ENCODE data around the gene NLN. TPM values are rescaled to one million over a fixed set of nuclear protein-coding genes. Genes with fewer than 3 reads are reported as not detected.

NLN gene
- total RNA-seq, 6 donors from 2014 or later = 4.2 to 20.8 (median 13.1) TPM

GRCh38 chr5:65718576-65719310 is 3.3 kb upstream of the NLN start:
- H3K4me3 ChIP-seq = no peak overlapping the region
- H3K4me1 ChIP-seq = peaks cover 4 to 16% (median 13%) of the 10 kb centered on the region in 4 donors
- H3K27me3 ChIP-seq = no peaks in the 10 kb centered on the region
- no peak for TF ChIP-seq CTCF (IDR thresholded peaks at IDR 0.05)
- TF ChIP-seq POLR2AphosphoS5 (IDR thresholded peaks at IDR 0.05) = no peak
- TF ChIP-seq POLR2A (IDR thresholded peaks at IDR 0.05) = no peak
- TF ChIP-seq EP300 (IDR thresholded peaks at IDR 0.05) = no peak
- ATAC-seq (ENCODE audit: low FRiP score in 2 of 2) (no peak), DNase-seq (no peak)
- peaks cover 0 to 11% (median 0%) of the 10 kb centered on the region in 4 donors for H3K36me3 ChIP-seq
- H3K9me3 ChIP-seq = no peaks in the 10 kb centered on the region
- H3K27ac ChIP-seq = peak overlapping the region in 1 of 4 donors; percentile 6

- 5 to 6% methylated on average over 13 to 19 of the region's 19 CpGs for WGBS, 2 donors
- peak overlapping the region; percentile 72 to 99 (median 98) for H3K4me3 ChIP-seq
- H3K27me3 ChIP-seq = no peaks in the 10 kb centered on the region
- peaks cover 0 to 11% (median 0%) of the 10 kb centered on the region in 4 donors for H3K36me3 ChIP-seq
- no peak for TF ChIP-seq POLR2AphosphoS5 (IDR thresholded peaks at IDR 0.05)
- peak in 1 of 4 donors; percentile 5 for TF ChIP-seq POLR2A (IDR thresholded peaks at IDR 0.05)
- H3K9me3 ChIP-seq = no peaks in the 10 kb centered on the region
- H3K27ac ChIP-seq = peak overlapping the region; percentile 75 to 92 (median 83)
- DNase-seq (peak in 1 of 2 donors; percentile 40), ATAC-seq (ENCODE audit: low FRiP score in 2 of 2) (peak; percentile 50 to 66)
- peaks cover 4 to 19% (median 15%) of the 10 kb centered on the region in 4 donors for H3K4me1 ChIP-seq
These were observed 820 bp upstream of the NLN start for GRCh38 chr5:65721050-65721719.

- peak in 1 of 2 donors; percentile 69 for ATAC-seq (ENCODE audit: low FRiP score in 2 of 2)
- Histone ChIP-seq H3K4me3 (peak overlapping the region; percentile 72 to 99 (median 98)), H3K36me3 (peaks cover 0 to 7% (median 0%) of the 10 kb centered on the region in 4 donors), H3K4me1 (peaks cover 4 to 19% (median 15%) of the 10 kb centered on the region in 4 donors), H3K27me3 (no peaks in the 10 kb centered on the region), H3K27ac (peak overlapping the region; percentile 71 to 92 (median 82)), H3K9me3 (no peaks in the 10 kb centered on the region)
- DNase-seq = no peak
- WGBS, 2 donors = 5 to 6% methylated on average over 22 to 28 of the region's 28 CpGs
- TF ChIP-seq POLR2AphosphoS5 (IDR thresholded peaks at IDR 0.05) (no peak), POLR2A (IDR thresholded peaks at IDR 0.05) (no peak), CTCF (IDR thresholded peaks at IDR 0.05) (no peak)
These were observed 784 bp downstream of the NLN start for GRCh38 chr5:65722575-65723403.

- DNase-seq = no peak
These were observed 5.6 kb downstream of the NLN start for GRCh38 chr5:65727491-65728156.

More at GRCh38 chr5:65727491-65728156, 5.6 kb downstream of the NLN start:
- Histone ChIP-seq H3K4me3 (no peak overlapping the region), H3K9me3 (no peaks in the 10 kb centered on the region), H3K27me3 (no peaks in the 10 kb centered on the region), H3K27ac (no peak overlapping the region), H3K4me1 (peaks cover 0 to 7% (median 6%) of the 10 kb centered on the region in 4 donors), H3K36me3 (no peaks in the 10 kb centered on the region)
- no peak for TF ChIP-seq POLR2A (IDR thresholded peaks at IDR 0.05)
- TF ChIP-seq POLR2AphosphoS5 (IDR thresholded peaks at IDR 0.05) = no peak
- no peak for TF ChIP-seq CTCF (IDR thresholded peaks at IDR 0.05)
- 71 to 81% methylated on average over 7 of the region's 7 CpGs for WGBS, 2 donors
- no peak for ATAC-seq (ENCODE audit: low FRiP score in 2 of 2)
